MM.1S (cell line): ENCODE results near the gene KIAA0825.

Experiments
- DNase-seq: peaks from one replicate; pipeline ENCODE4 v3.0.0-alpha.2; 2015
- H2AFZ ChIP-seq: fragments of 300-600 bp; sonication (generic); 2 replicates; pipeline ENCODE4 v1.6.0; 2016; ENCODE audit warnings: antibody characterized with exemption, low read length
- H3F3A ChIP-seq: fragments of 300-600 bp; sonication (generic); 2 replicates; pipeline ENCODE4 v1.6.1; 2016; ENCODE audit warnings: mild to moderate bottlenecking, antibody characterized with exemption, low read length, moderate library complexity, mixed read lengths; ENCODE audit not compliant: insufficient read depth
- H3K27ac ChIP-seq: fragments of 300-600 bp; sonication (generic); 2 replicates; pipeline ENCODE4 v1.5.1; 2016; ENCODE audit warnings: mild to moderate bottlenecking, low read length
- H3K27me3 ChIP-seq: fragments of 300-600 bp; sonication (generic); replicated peaks from 2 replicates; pipeline ENCODE4 v1.6.0; 2016; ENCODE audit warnings: low read length; ENCODE audit not compliant: insufficient read depth
- H3K36me3 ChIP-seq: fragments of 300-600 bp; sonication (generic); replicated peaks from 2 replicates; pipeline ENCODE4 v1.6.1; 2016; ENCODE audit warnings: mild to moderate bottlenecking, low read length, mixed read lengths; ENCODE audit not compliant: insufficient read depth
- H3K4me1 ChIP-seq: fragments of 300-600 bp; sonication (generic); 2 replicates; pipeline ENCODE4 v1.6.1; 2016; ENCODE audit warnings: low read length, mixed read lengths
- H3K4me2 ChIP-seq: fragments of 300-600 bp; sonication (generic); 2 replicates; pipeline ENCODE4 v1.6.0; 2016; ENCODE audit warnings: low read depth, low read length
- H3K4me3 ChIP-seq: fragments of 300-600 bp; sonication (generic); 2 replicates; pipeline ENCODE4 v1.5.1; 2016; ENCODE audit warnings: low read length, mixed read lengths
- H3K79me2 ChIP-seq: fragments of 300-600 bp; sonication (generic); 2 replicates; pipeline ENCODE4 v1.6.1; 2016; ENCODE audit warnings: mixed run types, low read length, mixed read lengths
- H3K9ac ChIP-seq: fragments of 300-600 bp; sonication (generic); 2 replicates; pipeline ENCODE4 v1.6.1; 2016; ENCODE audit warnings: low read length, mixed read lengths
- H3K9me2 ChIP-seq: fragments of 300-600 bp; sonication (generic); replicated peaks from 2 replicates; pipeline ENCODE4 v1.6.1; 2016; ENCODE audit warnings: mild to moderate bottlenecking, low read length, mixed read lengths; ENCODE audit not compliant: insufficient read depth
- H3K9me3 ChIP-seq: fragments of 300-600 bp; sonication (generic); replicated peaks from 2 replicates; pipeline ENCODE4 v1.6.1; 2016; ENCODE audit warnings: mild to moderate bottlenecking, low read length, mixed read lengths; ENCODE audit not compliant: insufficient read depth
- H4K20me1 ChIP-seq: fragments of 300-600 bp; sonication (generic); 2 replicates; pipeline ENCODE4 v1.6.1; 2016; ENCODE audit warnings: mild to moderate bottlenecking, low read length, moderate library complexity, mixed read lengths; ENCODE audit not compliant: insufficient read depth
- CTCF ChIP-seq: fragments of 300-600 bp; sonication (generic); IDR thresholded peaks from 2 replicates; pipeline ENCODE4 v1.5.1; 2016; ENCODE audit warnings: antibody characterized with exemption, low read length, mixed read lengths
- EZH2 ChIP-seq: fragments of 300-600 bp; sonication (generic); optimal IDR thresholded peaks from 2 replicates; pipeline ENCODE3; 2017; ENCODE audit warnings: low read depth, mild to moderate bottlenecking, antibody characterized with exemption, low read length, mixed read lengths
- EZH2phosphoT487 ChIP-seq: fragments of 300-600 bp; sonication (generic); IDR thresholded peaks from 2 replicates; pipeline ENCODE4 v1.6.1; 2018; ENCODE audit warnings: antibody characterized with exemption, low read length

Gene KIAA0825

GRCh38 chr5:94516148-94516547 lies 102.3 kb downstream of the KIAA0825 start:
- H3K27ac ChIP-seq = no peak overlapping the region
- DNase-seq = no peak
- H3K4me3 ChIP-seq = no peak overlapping the region
- H3K9me3 ChIP-seq = no peaks in the 10 kb centered on the region
- no peaks in the 10 kb centered on the region for H4K20me1 ChIP-seq
- H3K9ac ChIP-seq = no peak overlapping the region
- no peak overlapping the region for H2AFZ ChIP-seq
- no peaks in the 10 kb centered on the region for H3K4me1 ChIP-seq
- no peak for TF ChIP-seq EZH2
- TF ChIP-seq EZH2phosphoT487 = no peak
- no peak for TF ChIP-seq CTCF
- H3K9me2 ChIP-seq = no peaks in the 10 kb centered on the region
- H3F3A ChIP-seq = no peaks in the 10 kb centered on the region
- no peaks in the 10 kb centered on the region for H3K79me2 ChIP-seq
- no peaks in the 10 kb centered on the region for H3K27me3 ChIP-seq
- H3K36me3 ChIP-seq = no peaks in the 10 kb centered on the region
- H3K4me2 ChIP-seq = no peak overlapping the region

GRCh38 chr5:94508461-94509148 lies 109.8 kb downstream of the KIAA0825 start:
- H3K27me3 ChIP-seq = no peaks in the 10 kb centered on the region
- H3K79me2 ChIP-seq = no peaks in the 10 kb centered on the region

DNA sequence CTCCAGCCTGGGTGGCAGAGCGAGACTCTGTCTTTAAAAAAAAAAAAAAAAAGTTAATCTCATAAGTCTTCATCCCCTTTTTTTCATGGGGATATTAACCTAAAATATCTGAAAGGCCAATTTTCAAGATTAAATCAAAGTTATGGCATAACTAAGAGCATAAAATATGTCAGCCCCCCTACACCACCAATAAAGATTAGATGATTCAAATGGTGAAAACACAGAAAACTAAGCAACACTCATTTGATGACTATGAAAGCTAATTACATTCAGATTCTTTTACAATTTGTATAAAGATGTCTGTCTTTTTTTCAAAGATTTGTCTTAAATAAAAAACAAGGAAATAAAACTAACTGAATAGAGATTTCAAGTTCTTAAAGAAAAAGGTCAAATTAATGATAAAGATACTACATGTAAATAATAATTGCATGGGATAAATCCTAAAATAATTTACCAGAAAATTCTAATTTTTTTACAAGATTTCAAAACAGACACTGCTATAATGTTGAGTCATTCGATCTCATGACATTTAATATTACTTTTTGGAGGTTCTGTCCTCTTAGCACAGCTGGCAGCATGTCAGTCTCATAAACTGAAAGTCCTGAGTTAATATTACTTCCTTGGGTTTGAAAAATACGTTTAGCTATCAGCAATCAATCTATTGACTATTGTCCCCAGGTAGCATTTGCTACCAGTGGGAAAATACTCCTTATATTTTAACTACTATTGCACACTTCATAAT lies 112.9 kb downstream of the KIAA0825 start:
- no peak for TF ChIP-seq CTCF
- no peak for TF ChIP-seq EZH2
- TF ChIP-seq EZH2phosphoT487 = no peak

More at GRCh38 chr5:94508461-94509148, 109.8 kb downstream of the KIAA0825 start:
- no peaks in the 10 kb centered on the region for H3K4me1 ChIP-seq
- no peaks in the 10 kb centered on the region for H4K20me1 ChIP-seq
- no peak for DNase-seq
- H3K9ac ChIP-seq = no peak overlapping the region
- H3K27ac ChIP-seq = no peak overlapping the region
- no peak overlapping the region for H2AFZ ChIP-seq
- H3K36me3 ChIP-seq = no peaks in the 10 kb centered on the region
- H3K4me2 ChIP-seq = no peak overlapping the region
- H3K9me2 ChIP-seq = no peaks in the 10 kb centered on the region; the same call in 1 of the 2 replicates
- TF ChIP-seq EZH2phosphoT487 = no peak
- TF ChIP-seq EZH2 = no peak
- no peak for TF ChIP-seq CTCF
- no peaks in the 10 kb centered on the region for H3F3A ChIP-seq
- no peaks in the 10 kb centered on the region for H3K9me3 ChIP-seq
- no peak overlapping the region for H3K4me3 ChIP-seq

More for the DNA sequence above, 112.9 kb downstream of the KIAA0825 start:
- Histone ChIP-seq H3K4me3 (no peak overlapping the region), H3K4me1 (no peaks in the 10 kb centered on the region), H3F3A (no peaks in the 10 kb centered on the region), H3K27ac (no peak overlapping the region), H3K9me3 (no peaks in the 10 kb centered on the region), H3K9me2 (no peaks in the 10 kb centered on the region; the same call in 1 of the 2 replicates), H3K9ac (no peak overlapping the region), H3K79me2 (no peaks in the 10 kb centered on the region), H4K20me1 (no peaks in the 10 kb centered on the region), H3K4me2 (no peak overlapping the region), H2AFZ (no peak overlapping the region), H3K36me3 (no peaks in the 10 kb centered on the region), H3K27me3 (no peaks in the 10 kb centered on the region)
- no peak for DNase-seq
